K562 (cell line): ENCODE data around the gene IL10RB. TPM values are rescaled to one million over a fixed set of nuclear protein-coding genes. Genes with fewer than 3 reads are reported as not detected.

Experiments
- AFF1 ChIP-seq, 2 experiments: fragments of 450-650 bp; IDR thresholded peaks; 2 replicates each; pipeline ENCODE4 v1.6.1; 2018; ENCODE audit warnings: mild to moderate bottlenecking in 2 of 2, low read depth in 1 of 2; ENCODE audit not compliant: partially characterized antibody in 2 of 2
- BHLHE40 ChIP-seq: IDR thresholded peaks from 2 replicates; pipeline ENCODE4 v1.6.1; 2011; ENCODE audit warnings: low read length, improper control_type of control experiment
- ELF4 ChIP-seq: fragments of 450-650 bp; formaldehyde crosslinking; IDR thresholded peaks from 2 replicates; pipeline ENCODE4 v1.4.0; 2022; ENCODE audit warnings: missing genetic modification characterization
- FOXP1 ChIP-seq: sonication (generic); formaldehyde crosslinking; IDR thresholded peaks from 2 replicates; pipeline ENCODE4 v1.8.0; 2022; ENCODE audit warnings: mild to moderate bottlenecking, missing genetic modification reagents
- HMBOX1 ChIP-seq: sonication (generic); IDR thresholded peaks from 2 replicates; pipeline ENCODE4 v1.6.1; 2016
- MEIS2 ChIP-seq: fragments of 450-650 bp; IDR thresholded peaks from 2 replicates; pipeline ENCODE4 v1.6.1; 2014; ENCODE audit warnings: mild to moderate bottlenecking; ENCODE audit not compliant: partially characterized antibody
- MTA3 ChIP-seq: fragments of 450-650 bp; formaldehyde crosslinking; IDR thresholded peaks from 2 replicates; pipeline ENCODE4 v1.6.1; 2017; ENCODE audit warnings: mild to moderate bottlenecking, borderline replicate concordance
- MXI1 ChIP-seq: IDR thresholded peaks from 2 replicates; pipeline ENCODE4 v1.6.1; 2011; ENCODE audit warnings: low read depth, mild to moderate bottlenecking, improper control_type of control experiment, low read length
- NFRKB ChIP-seq: fragments of 450-650 bp; IDR thresholded peaks from 2 replicates; pipeline ENCODE4 v1.6.1; 2016; ENCODE audit warnings: low read depth
- SIN3B ChIP-seq: fragments of 450-650 bp; IDR thresholded peaks from 2 replicates; pipeline ENCODE4 v1.6.1; 2017; ENCODE audit warnings: low read depth, mild to moderate bottlenecking, moderate library complexity
- TAF7 ChIP-seq: fragments of 450-650 bp; IDR thresholded peaks from 2 replicates; pipeline ENCODE4 v1.6.1; 2016; ENCODE audit warnings: missing genetic modification characterization, missing compliant biosample characterization
- TEAD4 ChIP-seq, 2 experiments: sonication (generic) in 1 of 2; formaldehyde crosslinking in 1 of 2; IDR thresholded peaks; 2 replicates each; pipeline versions ENCODE4 v1.6.1 to v1.8.0; 2012 to 2022; ENCODE audit warnings: borderline replicate concordance in 1 of 2, inconsistent platforms in 1 of 2, low read length in 1 of 2, mild to moderate bottlenecking in 1 of 2, missing genetic modification reagents in 1 of 2
- UBTF ChIP-seq, 2 experiments: IDR thresholded peaks; 2 replicates each; pipeline ENCODE4 v1.6.1; 2012; ENCODE audit warnings: improper control_type of control experiment in 2 of 2, low read depth in 2 of 2, low read length in 2 of 2, borderline replicate concordance in 1 of 2
- YY1 ChIP-seq, 3 experiments: IDR thresholded peaks; 2 replicates each; pipeline ENCODE4 v1.6.1; 2011; ENCODE audit warnings: low read length in 2 of 3, mild to moderate bottlenecking in 2 of 3, moderate library complexity in 2 of 3, borderline replicate concordance in 1 of 3, control low read depth in 1 of 3, low read depth in 1 of 3; ENCODE audit not compliant: insufficient read depth in 3 of 3, insufficient replicate concordance in 2 of 3, control insufficient read depth in 1 of 3, insufficient read length in 1 of 3; ENCODE audit errors: extremely low read depth in 1 of 3
- ZNF395 ChIP-seq: fragments of 200-800 bp; sonication (Bioruptor generic); IDR thresholded peaks from 2 replicates; pipeline ENCODE4 v1.6.1; 2017; ENCODE audit warnings: missing genetic modification characterization, missing compliant biosample characterization
- polyA plus RNA-seq, 8 experiments: library from polyadenylated mRNA; depleted of rRNA in 4 of 8; stranded (reverse) in 5 of 8; unstranded in 3 of 8; fragments of >200 nt; fragmentation: Nextera tagmentation in 2 of 8; fragmentation: Illumina TruSeq in 1 of 8; extraction: Ambion mirVana in 2 of 8; extraction: Trizol in 1 of 8; gene quantifications; 2 replicates each; pipeline versions ENCODE4 v1.2.1 to v1.2.3, GENCODE V29; 2011 to 2014; ENCODE audit warnings: inconsistent platforms in 1 of 8, missing spikeins in 1 of 8
- total RNA-seq, 7 experiments: library from RNA; depleted of rRNA in 6 of 7; stranded (reverse); fragments of >200 nt in 6 of 7; fragmentation: Illumina TruSeq in 2 of 7; extraction: Trizol in 2 of 7; gene quantifications; 2 replicates each; pipeline versions ENCODE4 v1.2.1 to v1.2.3, GENCODE V29; 2011 to 2021; ENCODE audit warnings: low replicate concordance in 1 of 7

IL10RB gene
- total and polyA plus RNA-seq, 9 of the 15 experiments (the other 6 are each of a cell fraction or from before 2014, with no cell fraction given), result 10.9 to 33.8 (median 23.0) TPM

- TF ChIP-seq HMBOX1 (peak; percentile 75), AFF1 (IDR thresholded peaks at IDR 0.05; ENCODE audit: low read depth in 1 of 2, partially characterized antibody in 2 of 2) (peak in 1 of 2 experiments; percentile 22), TAF7 (tag) (peak; percentile 5; the same call in 1 of the 2 replicates), MTA3 (peak; percentile 57; the same call in 1 of the 2 replicates), MXI1 (no peak), NFRKB (peak; percentile 7), ZNF395 (CRISPR knock-in tag) (0 out of 2 replicates have a peak, but pooled peaks have one; percentile 24), BHLHE40 (peak; percentile 24; the same call in 1 of the 2 replicates), FOXP1 (CRISPR knock-in tag) (peak; percentile 90; the same call in 1 of the 2 replicates), YY1 (IDR thresholded peaks at IDR 0.05; ENCODE audit: borderline replicate concordance in 1 of 3, control insufficient read depth in 1 of 3, extremely low read depth in 1 of 3, insufficient read depth in 3 of 3, insufficient read length in 1 of 3, insufficient replicate concordance in 2 of 3, low read depth in 1 of 3, low read length in 2 of 3) (peak in 2 of 3 experiments; percentile 45 to 85), MEIS2 (no peak), SIN3B (0 out of 2 replicates have a peak, but pooled peaks have one; percentile 49), ELF4 (CRISPR knock-in tag) (0 out of 2 replicates have a peak, but pooled peaks have one; percentile 8), TEAD4 (IDR thresholded peaks at IDR 0.05; ENCODE audit: low read length) (peak; percentile 44), TEAD4 (CRISPR knock-in tag; IDR thresholded peaks at IDR 0.05; ENCODE audit: borderline replicate concordance) (peak; percentile 68; the same call in 1 of the 2 replicates), UBTF (IDR thresholded peaks at IDR 0.05; ENCODE audit: borderline replicate concordance in 1 of 2, low read depth in 2 of 2, low read length in 2 of 2) (peak; percentile 56 to 59; a peak in 1 of 4 replicates)
Measured at GRCh38 chr21:33325222-33326067, 59.3 kb downstream of the IL10RB start (continued).
